GM12872 (cell line): ENCODE measurements around the gene NOTCH4.

ENCODE experiments used
- CTCF ChIP-seq: IDR thresholded peaks from 3 replicates; pipeline ENCODE4 v1.5.1; 2011; ENCODE audit warnings: low read depth, mild to moderate bottlenecking, low read length, moderate library complexity; ENCODE audit not compliant: insufficient read depth

NOTCH4 gene

GRCh38 chr6:32200711-32201475 lies 23.0 kb downstream of the NOTCH4 start:
- no peak for TF ChIP-seq CTCF

DNA sequence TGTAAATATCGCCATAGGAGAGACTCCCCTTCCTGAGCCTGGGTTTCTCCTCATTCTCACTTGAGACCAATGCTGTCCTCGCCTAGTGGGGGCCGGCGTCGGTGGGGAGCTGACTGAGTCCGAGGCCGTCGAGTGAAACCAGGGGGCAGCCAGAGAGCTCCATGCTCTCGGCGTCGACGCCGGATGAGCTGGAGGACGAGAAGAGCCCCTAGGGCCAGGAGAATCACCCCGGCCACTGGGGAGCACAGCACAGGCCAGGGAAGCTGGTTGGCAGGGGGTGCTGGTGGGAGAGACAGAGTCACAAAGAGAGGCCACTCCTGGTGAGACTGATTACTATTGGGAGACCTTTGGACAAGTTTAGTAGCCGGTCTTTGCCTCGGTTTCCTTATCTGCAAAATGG lies 25.0 kb downstream of the NOTCH4 start:
- no peak for TF ChIP-seq CTCF

DNA sequence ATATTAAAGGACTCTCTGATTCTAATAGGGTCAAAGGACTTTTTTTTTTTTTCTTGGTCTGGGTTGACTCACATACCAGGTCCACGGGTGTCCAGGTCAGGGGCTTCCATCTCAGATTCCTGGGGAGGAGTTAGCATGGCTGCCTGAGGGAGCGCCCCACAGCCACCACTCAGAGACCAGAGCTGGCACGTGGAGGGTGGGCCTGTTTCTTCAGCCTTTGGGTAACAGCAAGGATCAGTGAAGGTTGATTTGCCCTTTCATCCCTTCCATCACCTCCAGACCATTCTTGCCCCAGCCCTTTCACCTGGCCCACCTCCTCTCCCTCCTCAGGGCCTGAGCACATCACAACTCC lies 25.5 kb downstream of the NOTCH4 start:
- TF ChIP-seq CTCF, result no peak

DNA sequence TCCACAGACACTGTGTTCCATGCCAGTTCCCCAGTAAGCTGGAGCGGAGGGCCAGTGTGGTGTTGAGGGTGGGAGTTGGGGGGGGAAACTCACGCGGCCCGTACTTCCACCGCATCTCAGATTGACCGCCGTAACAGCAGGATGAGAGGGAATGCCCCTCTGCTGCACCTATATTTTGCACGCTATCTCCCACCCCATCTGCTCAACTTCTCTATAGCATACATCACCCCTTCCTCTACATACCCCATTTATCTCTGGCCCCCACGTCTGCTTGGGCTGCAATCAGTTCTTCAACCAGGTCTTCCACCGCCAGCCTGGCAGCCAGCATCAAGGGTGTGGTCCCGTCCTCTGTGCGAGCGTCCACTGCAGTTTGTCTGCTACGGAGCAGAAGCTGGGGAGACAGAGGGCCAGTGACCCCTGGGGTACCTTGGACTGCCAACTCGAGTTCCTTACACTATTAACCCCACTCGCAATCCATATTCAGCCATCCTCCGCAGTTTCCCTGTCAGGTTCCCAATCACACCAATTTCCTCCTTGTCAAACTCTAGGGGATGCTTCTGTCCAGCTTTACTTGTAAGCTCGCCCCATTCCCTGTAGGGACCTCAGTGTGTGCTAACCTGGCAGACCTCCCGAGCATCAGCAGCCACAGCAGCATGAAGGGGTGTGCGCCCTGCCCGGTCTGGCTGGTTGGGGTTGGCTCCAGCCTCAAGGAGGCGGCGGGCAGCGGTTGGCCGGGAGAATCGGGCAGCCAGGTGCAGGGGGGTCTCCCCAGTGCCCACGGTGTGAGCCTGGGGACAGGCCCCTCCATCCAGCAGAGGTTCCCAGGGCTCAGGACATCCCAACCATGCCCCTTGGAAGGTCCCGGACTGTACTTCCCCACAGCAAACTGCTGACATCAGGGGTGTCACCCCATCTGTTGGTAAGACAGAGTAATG lies 26.9 kb downstream of the NOTCH4 start:
- TF ChIP-seq CTCF, result peak; percentile 15; the same call in 1 of the 3 replicates

DNA sequence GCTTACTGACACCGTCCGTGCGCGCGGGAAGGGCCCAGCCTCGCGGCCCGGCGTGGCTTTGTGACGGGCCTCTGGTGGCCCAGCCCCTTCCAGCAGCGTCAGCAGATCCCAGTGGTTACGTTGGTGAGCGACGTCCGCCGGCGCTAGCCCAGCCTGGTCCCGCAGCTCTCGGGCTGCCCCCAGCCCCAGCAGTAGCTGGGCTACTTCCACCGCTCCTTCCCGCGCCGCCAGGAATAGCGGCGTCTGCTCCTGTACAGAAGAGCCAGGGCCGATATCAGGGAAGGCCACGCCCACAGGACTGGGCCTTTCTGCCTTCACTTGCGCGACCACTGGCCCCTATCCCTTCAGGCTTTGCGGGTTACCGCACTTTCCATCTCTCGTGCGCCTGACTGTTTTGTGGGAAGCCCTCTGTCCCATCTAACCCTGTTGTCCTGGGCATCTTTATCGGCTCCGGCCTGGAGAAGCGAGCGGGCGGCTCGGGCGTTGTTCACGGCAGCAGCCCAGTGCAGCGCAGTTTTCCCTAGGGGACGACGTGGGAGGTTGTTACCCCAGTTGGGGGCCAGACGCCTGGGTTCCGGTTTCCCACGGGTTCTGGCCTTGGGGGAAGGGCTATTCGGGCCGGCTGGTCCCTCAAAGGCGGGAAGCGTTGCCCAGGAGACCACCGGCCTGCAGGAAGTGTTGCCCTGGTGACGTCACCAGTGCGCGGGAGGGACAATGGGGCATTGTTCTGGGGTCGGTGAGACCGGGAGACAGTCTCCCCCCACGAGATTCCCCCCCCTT lies 27.8 kb downstream of the NOTCH4 start:
- no peak for TF ChIP-seq CTCF

GRCh38 chr6:32195652-32195901 lies 28.3 kb downstream of the NOTCH4 start:
- TF ChIP-seq CTCF, result peak; percentile 39; the same call in 2 of the 3 replicates

- peak; percentile 67 for TF ChIP-seq CTCF
Measured at GRCh38 chr6:32194825-32195651, 28.8 kb downstream of the NOTCH4 start.
